ENCODE results near the gene HEPN1.

GRCh38 chr11:124889191-124890091 lies 29.6 kb upstream of the HEPN1 start:
- no peak for TF ChIP-seq HSF4 (CRISPR knock-in tag; IDR thresholded peaks at IDR 0.05; ENCODE audit: borderline replicate concordance)
- TF ChIP-seq NFATC3 (IDR thresholded peaks at IDR 0.05) = no peak

Measured in K562 (cell line).